CD4-positive, alpha-beta T cell (primary cell): ENCODE data around the gene CMAS. TPM values are rescaled to one million over a fixed set of nuclear protein-coding genes. Genes with fewer than 3 reads are reported as not detected.
A peak's percentile ranks its signal among the peaks of the same experiment; 100 is the strongest.

Experiments
- ATAC-seq: fragments of 200-7000 bp; cut with Tn5 transposase; one replicate; pipeline ENCODE4 v1.10.0; 2022; ENCODE audit warnings: mild to moderate bottlenecking; ENCODE audit not compliant: poor library complexity
- CTCF ChIA-PET: fragments of 350-600 bp; sonication (Branson Sonifier 250); formaldehyde crosslinking; loops from one replicate; lab custom pipeline; 2021; ENCODE audit warnings: antibody characterized with exemption, inconsistent platforms; lab: Charles Lee
- POLR2A ChIA-PET: fragments of 350-600 bp; sonication (Branson Sonifier 250); formaldehyde crosslinking; loops from one replicate; lab custom pipeline; 2021; ENCODE audit warnings: antibody characterized with exemption, inconsistent platforms; lab: Charles Lee
- DNase-seq, 14 experiments: peaks; one replicate each; pipeline ENCODE4 v3.0.0-alpha.2; 2013 to 2020; ENCODE audit warnings: mixed read lengths in 2 of 14
- H3K27ac ChIP-seq, 2 donors: one replicate each; pipeline versions ENCODE4 v1.5.1 to v1.7.0; 2013; ENCODE audit warnings: low read length in 2 of 2, low read depth in 1 of 2, mild to moderate bottlenecking in 1 of 2
- H3K27me3 ChIP-seq, 2 experiments: 1 replicate in 1 of 2; 2 replicates in 1 of 2; pipeline versions ENCODE4 v1.6.1 to v1.7.0; 2013; ENCODE audit warnings: low read length in 2 of 2, control low read depth in 1 of 2, mild to moderate bottlenecking in 1 of 2, moderate library complexity in 1 of 2; ENCODE audit not compliant: insufficient read depth in 2 of 2, control insufficient read depth in 1 of 2
- H3K36me3 ChIP-seq: one replicate; pipeline ENCODE4 v1.6.1; 2013; ENCODE audit warnings: low read length, control low read depth; ENCODE audit not compliant: insufficient read depth
- H3K4me1 ChIP-seq: one replicate; pipeline ENCODE4 v1.6.1; 2013; ENCODE audit warnings: low read length, control low read depth; ENCODE audit not compliant: insufficient read depth
- H3K4me3 ChIP-seq: one replicate; pipeline ENCODE4 v1.5.1; 2013; ENCODE audit warnings: mild to moderate bottlenecking, low read length, moderate library complexity
- H3K9me3 ChIP-seq, 2 experiments: 1 replicate in 1 of 2; 2 replicates in 1 of 2; pipeline versions ENCODE4 v1.6.1 to v1.7.0; 2013; ENCODE audit warnings: low read length in 2 of 2, mild to moderate bottlenecking in 2 of 2, control low read depth in 1 of 2, moderate library complexity in 1 of 2; ENCODE audit not compliant: control insufficient read depth in 1 of 2, insufficient read depth in 1 of 2
- H3K27ac Mint-ChIP-seq: one replicate; pipeline ENCODE4 v1.8.0; 2020; ENCODE audit warnings: mixed read lengths
- H3K27me3 Mint-ChIP-seq: one replicate; pipeline ENCODE4 v1.8.0; 2021; ENCODE audit warnings: mixed read lengths
- H3K36me3 Mint-ChIP-seq: one replicate; pipeline ENCODE4 v1.8.0; 2021; ENCODE audit warnings: low read depth, mixed read lengths
- H3K4me1 Mint-ChIP-seq: one replicate; pipeline ENCODE4 v1.8.0; 2021; ENCODE audit warnings: low read depth, mixed read lengths
- H3K4me3 Mint-ChIP-seq: one replicate; pipeline ENCODE4 v1.8.0; 2020; ENCODE audit warnings: mild to moderate bottlenecking, mixed read lengths
- H3K9me3 Mint-ChIP-seq: one replicate; pipeline ENCODE4 v1.8.0; 2020; ENCODE audit warnings: mixed read lengths
- CTCF ChIP-seq: fragments of 200-600 bp; IDR thresholded peaks from one replicate; pipeline ENCODE4 v1.8.0; 2022; ENCODE audit warnings: antibody characterized with exemption, mild to moderate bottlenecking
- intact Hi-C, 2 experiments: fragments of 100-400 bp; cut with DNase I in 1 of 2; cut with micrococcal nuclease in 1 of 2; formaldehyde crosslinking; loops; one replicate each; pipeline versions ENCODE4 v1.15.1 to v1.9.0; 2023 to 2025; cut with DNase I, micrococcal nuclease
- total RNA-seq, 174 experiments: library from RNA in 2 of 174; stranded (reverse) in 2 of 174; gene quantifications; one replicate each; pipeline ENCODE4 v1.2.3 and lab custom pipeline; 2021 to 2026

CMAS gene
- total RNA-seq, 2 experiments from 2014 or later: 5.5 to 7.0 TPM

GRCh38 chr12:22044391-22044790 is 1.6 kb upstream of the CMAS start:
- Mint-ChIP-seq H3K4me1 (peaks cover 39% of the 10 kb centered on the region), H3K36me3 (peaks cover 10% of the 10 kb centered on the region), H3K9me3 (no peaks in the 10 kb centered on the region), H3K4me3 (peak overlapping the region; percentile 69), H3K27me3 (no peaks in the 10 kb centered on the region), H3K27ac (no peak overlapping the region)
- CTCF ChIA-PET: no interaction called here
- no peak for TF ChIP-seq CTCF
- Histone ChIP-seq H3K9me3 (no peaks in the 10 kb centered on the region), H3K27me3 (no peaks in the 10 kb centered on the region), H3K4me1 (peaks cover 7% of the 10 kb centered on the region), H3K36me3 (no peaks in the 10 kb centered on the region), H3K27ac (no peak overlapping the region), H3K4me3 (no peak overlapping the region)
- no peak for ATAC-seq
- POLR2A ChIA-PET: no interaction called here
- no peak for DNase-seq
- intact Hi-C loops: loop anchor here in 1 of 2 experiments (10.0 kb wide), 1 partner anchor 440 kb away; the partner anchor contains the start of gene GYS2

GRCh38 chr12:22046968-22047390 is 961 bp downstream of the CMAS start:
- H3K9me3 Mint-ChIP-seq: no peaks in the 10 kb centered on the region
- POLR2A ChIA-PET: interaction anchor here (0.9 to 2.0 kb wide), 13 partner anchors 9 to 609 kb away, joined by 3 to 11 read pairs (median 4); partner anchors contain the start of genes C2CD5, GOLT1B, LDHB and PYROXD1
- H3K27me3 Mint-ChIP-seq: no peaks in the 10 kb centered on the region
- no peak for DNase-seq
- H3K27ac ChIP-seq: peak overlapping the region in 1 of 2 donors; percentile 29
- peak overlapping the region; percentile 97 for H3K4me3 Mint-ChIP-seq
- no peaks in the 10 kb centered on the region for H3K27me3 ChIP-seq
- H3K36me3 Mint-ChIP-seq: peaks cover 12% of the 10 kb centered on the region
- H3K4me3 ChIP-seq: peak overlapping the region; percentile 85
- H3K27ac Mint-ChIP-seq: peak overlapping the region; percentile 89
- H3K36me3 ChIP-seq: no peaks in the 10 kb centered on the region
- no peak for ATAC-seq
- no peak for TF ChIP-seq CTCF
- CTCF ChIA-PET: interaction anchor here (1.1 to 2.5 kb wide), 2 partner anchors 11 to 349 kb away, joined by 4 to 8 read pairs; no protein-coding TSS in a partner anchor
- peaks cover 58% of the 10 kb centered on the region for H3K4me1 Mint-ChIP-seq
- H3K4me1 ChIP-seq: peaks cover 7% of the 10 kb centered on the region
- no peaks in the 10 kb centered on the region for H3K9me3 ChIP-seq
- intact Hi-C loops: loop anchor here (2.0 to 10.0 kb wide), 6 partner anchors 442 to 610 kb away; partner anchors contain the start of genes GOLT1B (in 2 of the 2), RECQL (in 2 of the 2), C2CD5 (in 1 of the 2) and GYS2 (in 1 of the 2)

GRCh38 chr12:22047494-22047893 is 1.5 kb downstream of the CMAS start:
- ChIA-PET CTCF (interaction anchor here (1.1 to 2.5 kb wide), 2 partner anchors 10 to 349 kb away, joined by 4 to 8 read pairs; no protein-coding TSS in a partner anchor), POLR2A (interaction anchor here (1.1 to 2.0 kb wide), 6 partner anchors 9 to 610 kb away, joined by 3 to 6 read pairs (median 4); partner anchors contain the start of genes C2CD5, GOLT1B, PYROXD1 and RECQL)
- ATAC-seq (no peak), DNase-seq (no peak)
- H3K27me3 Mint-ChIP-seq: no peaks in the 10 kb centered on the region
- peak overlapping the region; percentile 61 for H3K4me3 Mint-ChIP-seq
- no peak overlapping the region for H3K27ac ChIP-seq
- peaks cover 58% of the 10 kb centered on the region for H3K4me1 Mint-ChIP-seq
- H3K9me3 ChIP-seq: no peaks in the 10 kb centered on the region
- H3K9me3 Mint-ChIP-seq: no peaks in the 10 kb centered on the region
- H3K4me3 ChIP-seq: no peak overlapping the region
- H3K4me1 ChIP-seq: peaks cover 7% of the 10 kb centered on the region
- H3K36me3 Mint-ChIP-seq: peaks cover 12% of the 10 kb centered on the region
- no peaks in the 10 kb centered on the region for H3K27me3 ChIP-seq
- intact Hi-C loops: loop anchor here (2.0 to 10.0 kb wide), 6 partner anchors 443 to 610 kb away; partner anchors contain the start of genes GOLT1B (in 2 of the 2), RECQL (in 2 of the 2), C2CD5 (in 1 of the 2) and GYS2 (in 1 of the 2)
- peak overlapping the region; percentile 89 for H3K27ac Mint-ChIP-seq
- H3K36me3 ChIP-seq: no peaks in the 10 kb centered on the region
- no peak for TF ChIP-seq CTCF
